Smooth muscle cell (in vitro differentiated cells): ENCODE results near the gene MT1E. TPM values are rescaled to one million over a fixed set of nuclear protein-coding genes. Genes with fewer than 3 reads are reported as not detected.

Experiments used
- DNase-seq: peaks from one replicate; lab custom pipeline; 2025; ENCODE audit not compliant: unreplicated experiment; lab: John Stamatoyannopoulos, UW
- H2AFZ ChIP-seq: fragments of 200-600 bp; sonication (generic); 2 replicates; pipeline ENCODE4 v1.6.0; 2016; ENCODE audit warnings: antibody characterized with exemption, low read depth, mild to moderate bottlenecking
- H3F3A ChIP-seq: fragments of 200-600 bp; sonication (generic); 2 replicates; pipeline ENCODE4 v1.6.0; 2017; ENCODE audit warnings: antibody characterized with exemption, low read depth
- H3K27ac ChIP-seq: fragments of 200-600 bp; sonication (generic); 2 replicates; pipeline ENCODE4 v1.5.1; 2016; ENCODE audit warnings: low read depth, mild to moderate bottlenecking
- H3K27me3 ChIP-seq: fragments of 200-600 bp; sonication (generic); 2 replicates; pipeline ENCODE4 v1.6.1; 2016; ENCODE audit warnings: low read depth, mild to moderate bottlenecking
- H3K36me3 ChIP-seq: fragments of 200-600 bp; sonication (generic); 2 replicates; pipeline ENCODE4 v1.5.1; 2016; ENCODE audit warnings: low read depth
- H3K4me1 ChIP-seq: fragments of 200-600 bp; sonication (generic); 2 replicates; pipeline ENCODE4 v1.5.1; 2016; ENCODE audit warnings: low read depth
- H3K4me2 ChIP-seq: fragments of 200-600 bp; sonication (generic); 2 replicates; pipeline ENCODE4 v1.6.0; 2016; ENCODE audit warnings: mild to moderate bottlenecking
- H3K4me3 ChIP-seq: fragments of 200-600 bp; sonication (generic); 2 replicates; pipeline ENCODE4 v1.5.1; 2016; ENCODE audit warnings: mild to moderate bottlenecking
- H3K79me2 ChIP-seq: fragments of 200-600 bp; sonication (generic); 2 replicates; pipeline ENCODE4 v1.6.0; 2016; ENCODE audit warnings: low read depth, mild to moderate bottlenecking
- H3K9ac ChIP-seq: fragments of 200-600 bp; sonication (generic); 2 replicates; pipeline ENCODE4 v1.6.0; 2016; ENCODE audit warnings: low read depth
- H3K9me3 ChIP-seq: fragments of 200-600 bp; sonication (generic); replicated peaks from 2 replicates; pipeline ENCODE4 v1.5.1; 2016; ENCODE audit warnings: low read depth
- H4K20me1 ChIP-seq: fragments of 200-600 bp; sonication (generic); 2 replicates; pipeline ENCODE4 v1.6.0; 2016; ENCODE audit warnings: low read depth
- CTCF ChIP-seq: fragments of 200-600 bp; sonication (generic); IDR thresholded peaks from 2 replicates; pipeline ENCODE4 v1.5.1; 2017; ENCODE audit warnings: borderline replicate concordance, mild to moderate bottlenecking, antibody characterized with exemption; ENCODE audit not compliant: insufficient read depth, poor library complexity, severe bottlenecking
- WGBS: methylation state at CpG from one replicate; pipeline ENCODE4 v1.1.7; 2016; ENCODE audit warnings: low lambda C conversion rate; 5-methylcytosine and 5-hydroxymethylcytosine counted together
- polyA plus RNA-seq: library from polyadenylated mRNA; unstranded; fragments of >200 nt; fragmentation: Nextera tagmentation; extraction: Ambion mirVana; gene quantifications from 2 replicates; pipeline ENCODE4 v1.2.1, GENCODE V29; 2016
- total RNA-seq: library from RNA; depleted of rRNA; stranded (reverse); fragments of >200 nt; gene quantifications from 2 replicates; pipeline ENCODE4 v1.2.3, GENCODE V29; 2014

Gene MT1E
- total and polyA plus RNA-seq, 2 experiments from 2014 or later = 2.0 to 10.3 TPM

GRCh38 chr16:56640076-56640475, 14.5 kb downstream of the MT1E start:
- no peak overlapping the region for H3K9ac ChIP-seq
- H3K27me3 ChIP-seq = peaks cover 100% of the 10 kb centered on the region
- no peak for DNase-seq
- H3K4me1 ChIP-seq = peaks cover 14% of the 10 kb centered on the region
- no peaks in the 10 kb centered on the region for H4K20me1 ChIP-seq
- no peak overlapping the region for H3K4me2 ChIP-seq
- TF ChIP-seq CTCF = no peak
- no peaks in the 10 kb centered on the region for H3F3A ChIP-seq
- no peaks in the 10 kb centered on the region for H3K36me3 ChIP-seq
- 84% methylated on average over 1 of the region's 1 CpG for WGBS
- no peak overlapping the region for H3K4me3 ChIP-seq
- H3K79me2 ChIP-seq = no peaks in the 10 kb centered on the region
- H3K27ac ChIP-seq = no peak overlapping the region
- no peak overlapping the region for H2AFZ ChIP-seq
- H3K9me3 ChIP-seq = no peaks in the 10 kb centered on the region

- Histone ChIP-seq H3K9ac (no peak overlapping the region), H2AFZ (no peak overlapping the region), H3K27me3 (peaks cover 100% of the 10 kb centered on the region), H3K27ac (no peak overlapping the region), H3K36me3 (no peaks in the 10 kb centered on the region), H3K9me3 (no peaks in the 10 kb centered on the region), H3K4me3 (no peak overlapping the region), H3K79me2 (no peaks in the 10 kb centered on the region), H3K4me2 (no peak overlapping the region), H3F3A (no peaks in the 10 kb centered on the region), H4K20me1 (no peaks in the 10 kb centered on the region), H3K4me1 (peaks cover 10% of the 10 kb centered on the region)
- no peak for DNase-seq
- no peak for TF ChIP-seq CTCF
- 66% methylated on average over 2 of the region's 2 CpGs for WGBS
Observed at GRCh38 chr16:56641166-56641565, 15.6 kb downstream of the MT1E start.

- Histone ChIP-seq H3F3A (no peaks in the 10 kb centered on the region), H3K4me1 (peaks cover 5% of the 10 kb centered on the region), H3K79me2 (no peaks in the 10 kb centered on the region), H3K9ac (no peak overlapping the region), H4K20me1 (no peaks in the 10 kb centered on the region), H2AFZ (no peak overlapping the region), H3K9me3 (no peaks in the 10 kb centered on the region), H3K4me2 (peak overlapping the region; percentile 54), H3K4me3 (peak overlapping the region; percentile 23), H3K27ac (no peak overlapping the region), H3K36me3 (no peaks in the 10 kb centered on the region), H3K27me3 (peaks cover 100% of the 10 kb centered on the region)
- 5% methylated on average over 42 of the region's 42 CpGs for WGBS
- no peak for TF ChIP-seq CTCF
- no peak for DNase-seq
Observed at GRCh38 chr16:56643080-56643778, 17.6 kb downstream of the MT1E start.

- Histone ChIP-seq H3F3A (no peaks in the 10 kb centered on the region), H3K79me2 (no peaks in the 10 kb centered on the region), H3K27ac (no peak overlapping the region), H3K4me2 (no peak overlapping the region), H3K27me3 (peaks cover 100% of the 10 kb centered on the region), H3K4me3 (peak overlapping the region; percentile 23), H3K9ac (no peak overlapping the region), H3K36me3 (no peaks in the 10 kb centered on the region), H3K9me3 (no peaks in the 10 kb centered on the region), H3K4me1 (peaks cover 4% of the 10 kb centered on the region), H4K20me1 (no peaks in the 10 kb centered on the region), H2AFZ (no peak overlapping the region)
- no peak for DNase-seq
- no peak for TF ChIP-seq CTCF
- 73% methylated on average over 5 of the region's 5 CpGs for WGBS
Observed at GRCh38 chr16:56643833-56644232, 18.3 kb downstream of the MT1E start.
